ENCODE measurements around the gene GRAMD4. TPM values are rescaled to one million over a fixed set of nuclear protein-coding genes. Genes with fewer than 3 reads are reported as not detected.

The GRAMD4 gene
- polyA plus RNA-seq, 6 donors from 2014 or later: 4.0 to 12.5 (median 6.9) TPM

GRCh38 chr22:46726986-46727317 is 106.8 kb downstream of the GRAMD4 start:
- H3K4me3 Mint-ChIP-seq: peak overlapping the region in 1 of 8 donors; percentile 33
- H3K27ac Mint-ChIP-seq: peak overlapping the region in 1 of 6 donors; percentile 50
- peaks cover 0 to 7% of the 10 kb centered on the region in 2 donors for H3K36me3 Mint-ChIP-seq
- DNase-seq (no peak), ATAC-seq (ENCODE audit: low read depth in 2 of 2) (no peak)
- H3K9me3 Mint-ChIP-seq: no peaks in the 10 kb centered on the region
- H3K4me1 Mint-ChIP-seq: peaks cover 14 to 40% (median 29%) of the 10 kb centered on the region in 3 donors
- H3K27me3 Mint-ChIP-seq: no peaks in the 10 kb centered on the region

GRCh38 chr22:46727813-46728364 is 107.7 kb downstream of the GRAMD4 start:
- DNase-seq (no peak), ATAC-seq (ENCODE audit: low read depth in 2 of 2) (no peak)
- Mint-ChIP-seq H3K9me3 (no peaks in the 10 kb centered on the region), H3K27me3 (no peaks in the 10 kb centered on the region), H3K27ac (no peak overlapping the region), H3K36me3 (peaks cover 0 to 7% of the 10 kb centered on the region in 2 donors), H3K4me1 (peaks cover 14 to 41% (median 29%) of the 10 kb centered on the region in 3 donors), H3K4me3 (no peak overlapping the region)

GRCh38 chr22:46728470-46728869 is 108.3 kb downstream of the GRAMD4 start:
- Mint-ChIP-seq H3K9me3 (no peaks in the 10 kb centered on the region), H3K27me3 (no peaks in the 10 kb centered on the region), H3K4me1 (peaks cover 14 to 41% (median 29%) of the 10 kb centered on the region in 3 donors), H3K36me3 (peaks cover 0 to 7% of the 10 kb centered on the region in 2 donors), H3K4me3 (no peak overlapping the region), H3K27ac (no peak overlapping the region)
- ATAC-seq (ENCODE audit: low read depth in 2 of 2) (no peak), DNase-seq (no peak)

Other genes starting within 250 kb of the GRAMD4 start
- gene CELSR1, start 82.8 kb upstream of the GRAMD4 start, polyA plus RNA-seq (ENCODE audit: low read depth in 6 of 6): 1 to 10 TPM in 5 of 6 donors, under 1 TPM in 1; 0.94 to 3.9 (median 2.1) TPM
- gene CERK, start 117.9 kb downstream of the GRAMD4 start, polyA plus RNA-seq (ENCODE audit: low read depth in 6 of 6): 10 to 100 TPM in 5 of 6 donors, 1 to 10 TPM in 1; 7.6 to 31.2 (median 19.2) TPM
- 10 to 100 TPM; 47.2 to 74.5 (median 62.6) TPM for gene TBC1D22A, start 142.3 kb downstream of the GRAMD4 start, polyA plus RNA-seq (ENCODE audit: low read depth in 6 of 6)